ENCODE results near the gene TNK2.
"Not testable (repeated sequence)": the region's sequence is repeated elsewhere in the genome, so short reads cannot be mapped to it uniquely, and the experiment has no call there.

TNK2 gene

GRCh38 chr3:195828762-195829161 lies 79.6 kb downstream of the TNK2 start:
- Histone ChIP-seq H3K4me3 (ENCODE audit: low read length) (no peak overlapping the region), H3K4me1 (ENCODE audit: insufficient read depth, low read length) (no peaks in the 10 kb centered on the region), H3K27me3 (ENCODE audit: insufficient read depth, low read length) (no peaks in the 10 kb centered on the region), H3K36me3 (ENCODE audit: insufficient read depth, low read depth, low read length) (no peaks in the 10 kb centered on the region), H3K9me3 (ENCODE audit: insufficient read depth, low read depth, low read length) (no peaks in the 10 kb centered on the region), H3K9ac (ENCODE audit: low read depth, low read length) (no peak overlapping the region), H3K27ac (ENCODE audit: low read length) (no peak overlapping the region)

DNA sequence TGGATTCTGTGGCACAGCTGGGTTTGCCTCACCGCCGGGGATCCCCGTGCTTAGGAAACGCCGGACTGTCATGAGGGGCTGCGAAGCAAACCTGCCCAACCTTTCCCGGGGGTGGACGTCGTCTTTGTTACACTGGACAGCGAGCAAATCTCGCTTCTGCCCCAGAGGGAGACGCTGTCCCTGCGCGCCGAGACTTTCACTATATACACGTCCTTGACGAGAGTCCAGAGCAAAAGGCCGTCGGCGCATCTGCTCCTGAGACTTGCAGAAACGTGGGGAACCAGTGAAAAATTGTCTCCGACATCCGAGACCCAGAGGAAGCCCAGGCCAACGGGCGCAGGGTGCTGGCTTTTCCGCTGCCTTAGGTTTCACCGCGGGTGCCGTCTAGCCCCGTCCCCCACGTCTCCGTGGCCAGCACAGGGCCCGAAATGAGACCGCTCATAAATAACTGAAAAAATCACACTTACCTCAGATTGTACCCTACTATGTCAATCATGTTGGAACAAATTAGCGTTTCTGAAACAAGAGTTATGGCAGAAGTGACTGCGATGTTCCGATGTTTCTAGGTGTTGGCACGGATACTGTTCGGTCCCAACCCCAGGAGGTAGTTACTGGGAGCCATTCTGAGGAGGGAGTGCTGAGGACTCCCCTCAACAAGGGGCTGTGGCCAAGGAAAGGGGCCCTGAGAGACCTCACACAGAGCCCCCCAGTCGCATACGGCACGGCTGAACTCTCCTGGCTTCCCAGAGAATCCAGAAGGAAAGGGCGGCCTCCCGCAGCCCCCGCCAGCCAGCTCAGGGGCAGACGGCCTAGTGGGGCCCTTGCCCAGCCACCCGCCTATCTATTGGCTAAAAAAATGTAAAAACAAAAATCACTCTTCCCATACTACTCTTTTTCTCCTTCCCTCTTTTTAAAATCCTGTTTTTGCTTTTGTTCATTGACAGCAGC lies 82.2 kb downstream of the TNK2 start:
- no peaks in the 10 kb centered on the region for H3K27me3 ChIP-seq (ENCODE audit: insufficient read depth, low read length)
- no peaks in the 10 kb centered on the region for H3K36me3 ChIP-seq (ENCODE audit: insufficient read depth, low read depth, low read length)
- no peak overlapping the region for H3K4me3 ChIP-seq (ENCODE audit: low read length)
- H3K27ac ChIP-seq (ENCODE audit: low read length) = no peak overlapping the region
- no peaks in the 10 kb centered on the region for H3K9me3 ChIP-seq (ENCODE audit: insufficient read depth, low read depth, low read length)
- no peak overlapping the region for H3K9ac ChIP-seq (ENCODE audit: low read depth, low read length)
- H3K4me1 ChIP-seq (ENCODE audit: insufficient read depth, low read length) = no peaks in the 10 kb centered on the region

DNA sequence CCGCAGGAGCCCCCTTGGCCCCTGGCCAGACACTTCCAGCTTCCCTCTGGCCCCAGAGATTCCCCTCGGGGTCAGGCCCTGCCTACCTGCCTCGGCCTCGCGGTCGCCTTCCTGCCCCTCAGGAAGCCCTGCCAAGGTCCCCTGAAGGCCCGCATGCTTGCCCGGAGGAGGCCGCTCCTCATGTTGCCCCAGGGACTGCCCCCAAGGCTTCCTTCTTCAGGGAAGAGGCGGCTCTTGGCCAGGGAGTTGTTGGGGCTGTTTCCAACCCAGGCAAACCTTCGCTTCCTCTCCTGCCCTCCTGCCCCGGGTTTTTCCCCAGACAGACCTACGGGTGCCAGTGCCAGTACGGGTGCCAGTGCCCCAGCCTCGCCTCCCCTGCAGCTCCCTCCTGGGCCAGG lies 83.2 kb downstream of the TNK2 start:
- Histone ChIP-seq H3K9ac (ENCODE audit: low read depth, low read length) (no peak overlapping the region), H3K36me3 (ENCODE audit: insufficient read depth, low read depth, low read length) (no peaks in the 10 kb centered on the region), H3K27ac (ENCODE audit: low read length) (no peak overlapping the region), H3K4me3 (ENCODE audit: low read length) (no peak overlapping the region), H3K27me3 (ENCODE audit: insufficient read depth, low read length) (no peaks in the 10 kb centered on the region), H3K4me1 (ENCODE audit: insufficient read depth, low read length) (no peaks in the 10 kb centered on the region), H3K9me3 (ENCODE audit: insufficient read depth, low read depth, low read length) (no peaks in the 10 kb centered on the region)

- H3K27me3 ChIP-seq (ENCODE audit: insufficient read depth, low read length); H3K4me1 ChIP-seq (ENCODE audit: insufficient read depth, low read length); H3K36me3 ChIP-seq (ENCODE audit: insufficient read depth, low read depth, low read length); H3K27ac ChIP-seq (ENCODE audit: low read length); H3K9ac ChIP-seq (ENCODE audit: low read depth, low read length); H3K9me3 ChIP-seq (ENCODE audit: insufficient read depth, low read depth, low read length); H3K4me3 ChIP-seq (ENCODE audit: low read length): not testable (repeated sequence)
Measured at GRCh38 chr3:195824425-195825190, 83.7 kb downstream of the TNK2 start.

GRCh38 chr3:195823999-195824398 lies 84.4 kb downstream of the TNK2 start:
- H3K9ac ChIP-seq (ENCODE audit: low read depth, low read length) = no peak overlapping the region

GRCh38 chr3:195823280-195823679 lies 85.1 kb downstream of the TNK2 start:
- no peaks in the 10 kb centered on the region for H3K9me3 ChIP-seq (ENCODE audit: insufficient read depth, low read depth, low read length)
- no peaks in the 10 kb centered on the region for H3K36me3 ChIP-seq (ENCODE audit: insufficient read depth, low read depth, low read length)
- no peak overlapping the region for H3K4me3 ChIP-seq (ENCODE audit: low read length)
- no peak overlapping the region for H3K9ac ChIP-seq (ENCODE audit: low read depth, low read length)
- no peak overlapping the region for H3K27ac ChIP-seq (ENCODE audit: low read length)
- H3K27me3 ChIP-seq (ENCODE audit: insufficient read depth, low read length) = no peaks in the 10 kb centered on the region
- H3K4me1 ChIP-seq (ENCODE audit: insufficient read depth, low read length) = no peaks in the 10 kb centered on the region

More at GRCh38 chr3:195823999-195824398, 84.4 kb downstream of the TNK2 start:
- Histone ChIP-seq H3K9me3 (ENCODE audit: insufficient read depth, low read depth, low read length) (no peaks in the 10 kb centered on the region), H3K4me3 (ENCODE audit: low read length) (no peak overlapping the region), H3K27ac (ENCODE audit: low read length) (no peak overlapping the region), H3K36me3 (ENCODE audit: insufficient read depth, low read depth, low read length) (no peaks in the 10 kb centered on the region), H3K27me3 (ENCODE audit: insufficient read depth, low read length) (no peaks in the 10 kb centered on the region), H3K4me1 (ENCODE audit: insufficient read depth, low read length) (no peaks in the 10 kb centered on the region)

DNA sequence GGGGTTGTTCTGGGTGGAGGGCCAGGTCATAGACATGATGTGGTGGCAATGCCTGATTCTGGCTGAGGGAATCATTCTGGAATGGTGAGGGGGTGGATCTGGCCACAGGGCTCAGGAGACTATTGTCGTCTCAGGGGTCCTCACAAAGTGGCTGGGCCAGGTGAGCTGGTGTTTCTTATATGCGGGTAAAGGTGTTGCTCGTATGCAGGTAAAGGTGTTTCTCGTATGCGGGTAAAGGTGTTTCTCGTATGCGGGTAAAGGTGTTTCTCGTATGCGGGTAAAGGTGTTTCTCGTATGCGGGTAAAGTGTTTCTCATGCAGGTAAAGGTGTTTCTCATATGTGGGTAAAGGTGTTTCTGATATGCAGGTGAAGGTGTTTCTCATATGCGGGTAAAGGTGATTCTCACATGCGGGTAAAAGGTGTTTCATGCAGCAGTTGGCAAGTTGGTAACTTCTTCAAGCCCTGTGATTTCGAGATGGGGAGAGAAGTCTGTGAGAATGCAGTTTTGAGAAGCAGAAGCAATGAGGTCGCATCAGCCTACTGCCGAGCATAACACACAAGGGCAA lies 86.1 kb downstream of the TNK2 start:
- no peaks in the 10 kb centered on the region for H3K4me1 ChIP-seq (ENCODE audit: insufficient read depth, low read length)
- H3K36me3 ChIP-seq (ENCODE audit: insufficient read depth, low read depth, low read length) = no peaks in the 10 kb centered on the region
- H3K27me3 ChIP-seq (ENCODE audit: insufficient read depth, low read length) = no peaks in the 10 kb centered on the region
- no peak overlapping the region for H3K4me3 ChIP-seq (ENCODE audit: low read length)
- no peaks in the 10 kb centered on the region for H3K9me3 ChIP-seq (ENCODE audit: insufficient read depth, low read depth, low read length)
- no peak overlapping the region for H3K27ac ChIP-seq (ENCODE audit: low read length)
- H3K9ac ChIP-seq (ENCODE audit: low read depth, low read length) = no peak overlapping the region

GRCh38 chr3:195821403-195822130 lies 86.8 kb downstream of the TNK2 start:
- no peak overlapping the region for H3K27ac ChIP-seq (ENCODE audit: low read length)
- H3K9me3 ChIP-seq (ENCODE audit: insufficient read depth, low read depth, low read length) = no peaks in the 10 kb centered on the region
- no peak overlapping the region for H3K4me3 ChIP-seq (ENCODE audit: low read length)
- H3K9ac ChIP-seq (ENCODE audit: low read depth, low read length) = no peak overlapping the region
- no peaks in the 10 kb centered on the region for H3K36me3 ChIP-seq (ENCODE audit: insufficient read depth, low read depth, low read length)
- H3K4me1 ChIP-seq (ENCODE audit: insufficient read depth, low read length) = no peaks in the 10 kb centered on the region
- no peaks in the 10 kb centered on the region for H3K27me3 ChIP-seq (ENCODE audit: insufficient read depth, low read length)

DNA sequence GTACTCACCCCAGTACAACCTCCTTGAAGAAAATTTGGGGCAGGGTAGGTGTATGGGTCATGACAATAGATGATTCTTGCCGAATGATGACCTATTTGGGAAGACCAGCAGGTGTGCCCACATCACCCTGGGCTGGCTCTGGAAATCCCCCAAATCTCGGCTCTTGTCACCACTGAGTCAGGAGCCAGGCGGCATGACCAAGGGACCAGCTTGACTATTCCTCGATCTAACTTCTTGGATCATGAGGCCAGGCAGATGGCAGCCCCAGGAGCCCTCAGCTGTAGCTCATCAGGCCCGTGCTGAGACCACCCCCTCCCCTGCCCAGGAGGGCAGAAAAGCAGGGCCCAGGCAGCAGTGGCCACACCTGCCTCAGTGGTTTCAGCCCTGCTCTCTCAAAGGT lies 87.5 kb downstream of the TNK2 start:
- Histone ChIP-seq H3K4me3 (ENCODE audit: low read length) (no peak overlapping the region), H3K9me3 (ENCODE audit: insufficient read depth, low read depth, low read length) (no peaks in the 10 kb centered on the region), H3K36me3 (ENCODE audit: insufficient read depth, low read depth, low read length) (no peaks in the 10 kb centered on the region), H3K9ac (ENCODE audit: low read depth, low read length) (no peak overlapping the region), H3K27ac (ENCODE audit: low read length) (no peak overlapping the region), H3K27me3 (ENCODE audit: insufficient read depth, low read length) (no peaks in the 10 kb centered on the region), H3K4me1 (ENCODE audit: insufficient read depth, low read length) (no peaks in the 10 kb centered on the region)

- Histone ChIP-seq H3K36me3 (ENCODE audit: insufficient read depth, low read depth, low read length) (no peaks in the 10 kb centered on the region), H3K27ac (ENCODE audit: low read length) (no peak overlapping the region), H3K4me3 (ENCODE audit: low read length) (no peak overlapping the region), H3K4me1 (ENCODE audit: insufficient read depth, low read length) (no peaks in the 10 kb centered on the region), H3K27me3 (ENCODE audit: insufficient read depth, low read length) (no peaks in the 10 kb centered on the region), H3K9me3 (ENCODE audit: insufficient read depth, low read depth, low read length) (no peaks in the 10 kb centered on the region), H3K9ac (ENCODE audit: low read depth, low read length) (no peak overlapping the region)
Measured at GRCh38 chr3:195820186-195820585, 88.2 kb downstream of the TNK2 start.

GRCh38 chr3:195818301-195818700 lies 90.0 kb downstream of the TNK2 start:
- Histone ChIP-seq H3K9me3 (ENCODE audit: insufficient read depth, low read depth, low read length) (no peaks in the 10 kb centered on the region), H3K4me1 (ENCODE audit: insufficient read depth, low read length) (no peaks in the 10 kb centered on the region), H3K36me3 (ENCODE audit: insufficient read depth, low read depth, low read length) (no peaks in the 10 kb centered on the region), H3K27ac (ENCODE audit: low read length) (no peak overlapping the region), H3K4me3 (ENCODE audit: low read length) (no peak overlapping the region), H3K9ac (ENCODE audit: low read depth, low read length) (no peak overlapping the region), H3K27me3 (ENCODE audit: insufficient read depth, low read length) (no peaks in the 10 kb centered on the region)
